Measurements from ENCODE around the gene CFAP410. TPM values are rescaled to one million over a fixed set of nuclear protein-coding genes. Genes with fewer than 3 reads are reported as not detected.
A peak's percentile ranks its signal among the peaks of the same experiment; 100 is the strongest.

CFAP410 gene
- polyA plus RNA-seq (2013), result 8.3 and 10.1 TPM in 2 replicates

DNA sequence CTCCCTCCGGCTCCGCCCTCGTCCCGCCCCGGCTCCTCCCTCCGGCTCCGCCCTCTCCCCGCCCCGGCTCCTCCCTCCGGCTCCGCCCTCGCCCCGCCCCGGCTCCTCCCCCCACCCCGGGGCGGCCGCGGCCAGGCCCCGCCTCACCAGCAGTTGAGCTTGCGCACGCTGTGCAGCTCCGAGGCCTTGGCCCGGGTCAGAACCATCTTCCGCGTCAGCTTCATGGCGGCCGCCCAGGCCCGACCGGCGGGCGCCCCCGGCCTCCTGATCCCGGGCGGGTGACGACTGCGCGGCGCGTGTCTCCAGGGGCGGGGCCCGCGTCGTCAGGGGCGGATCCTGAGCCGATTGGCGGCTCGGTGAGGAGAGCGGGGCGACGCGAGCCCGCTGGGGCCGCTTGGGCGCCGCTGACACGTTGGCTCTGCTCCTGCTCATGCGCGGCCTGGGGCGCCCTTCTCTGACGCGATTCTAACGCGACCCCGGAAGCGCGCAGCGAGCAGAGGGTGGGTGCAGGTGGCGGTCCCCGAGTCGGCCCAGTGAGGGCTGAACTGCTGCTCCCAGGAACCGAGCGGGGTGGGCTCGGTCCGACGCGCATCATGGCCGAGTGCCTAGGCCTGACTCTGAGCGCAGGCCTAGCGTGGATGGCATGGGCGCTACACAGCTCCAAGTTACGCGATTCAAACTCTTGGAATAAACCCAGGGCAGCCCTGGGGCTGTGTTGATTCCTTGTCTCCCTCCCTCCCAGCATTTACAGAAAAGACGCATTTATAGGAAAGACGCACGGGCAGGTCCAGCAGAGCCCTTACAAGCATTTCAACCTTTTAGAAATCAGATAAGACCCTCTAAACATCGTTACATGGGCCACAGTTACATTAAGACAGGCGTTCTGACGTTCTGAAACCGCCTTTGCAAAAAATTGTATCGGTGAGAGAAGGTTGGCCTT, at the start of gene CFAP410:
CFAP410 (minus strand) TSS at position 420 of the 940 bp plus-strand sequence; CDS start at position 224, 196 bp downstream.
- peaks cover 8% of the 10 kb centered on the region for H3K79me1 ChIP-seq (ENCODE audit: low read length)
- peak within 1 kb of the TSS; percentile 90 for H4K91ac ChIP-seq (ENCODE audit: low read depth, low read length)
- peak within 1 kb of the TSS; percentile 100 for H3K4me3 ChIP-seq (ENCODE audit: low read depth, low read length)
- H4K12ac ChIP-seq (ENCODE audit: low read depth, low read length), result peak within 1 kb of the TSS; percentile 73
- peaks cover 4 to 9% of the 10 kb centered on the region in 2 experiments for H3K4me1 ChIP-seq (ENCODE audit: control insufficient read depth in 1 of 2, insufficient read depth in 2 of 2, low read length in 2 of 2)
- H3K9ac ChIP-seq (ENCODE audit: low read length), result peak within 1 kb of the TSS; percentile 99
- H2BK120ac ChIP-seq (ENCODE audit: insufficient read depth, low read length, poor library complexity), result peak within 1 kb of the TSS; percentile 89
- WGBS (ENCODE audit: extremely low coverage, insufficient coverage, insufficient read length), result no CpG with 5 or more reads among the region's 90 CpGs
- H3K9me3 ChIP-seq (ENCODE audit: insufficient read depth, low read depth, low read length), result no peaks in the 10 kb centered on the region
- peak within 1 kb of the TSS; percentile 56 for H2AK5ac ChIP-seq (ENCODE audit: low read length)
- H2BK12ac ChIP-seq (ENCODE audit: low read length), result no peak within 1 kb of the TSS
- peak; percentile 96 to 97 for DNase-seq
- H3K27ac ChIP-seq (ENCODE audit: low read depth, low read length), result peak within 1 kb of the TSS; percentile 100
- peak within 1 kb of the TSS; percentile 94 for H4K8ac ChIP-seq (ENCODE audit: low read depth, low read length)
- peak within 1 kb of the TSS; percentile 97 for H2BK5ac ChIP-seq (ENCODE audit: low read depth, low read length, poor library complexity)
- peaks cover 8 to 11% of the 10 kb centered on the region in 2 experiments for H3K36me3 ChIP-seq (ENCODE audit: control insufficient read depth in 1 of 2, insufficient read depth in 2 of 2, low read length in 2 of 2)
- peak within 1 kb of the TSS; percentile 76 for H3K18ac ChIP-seq (ENCODE audit: low read length)
- peak within 1 kb of the TSS; percentile 66 for H2AFZ ChIP-seq (ENCODE audit: insufficient read depth, low read length, poor library complexity)
- no peak within 1 kb of the TSS for H3K23ac ChIP-seq (ENCODE audit: low read length)
- H3K27me3 ChIP-seq (ENCODE audit: insufficient read depth, low read length), result no peaks in the 10 kb centered on the region
- peak within 1 kb of the TSS; percentile 18 for H3K4ac ChIP-seq (ENCODE audit: low read depth, low read length)
- peaks cover 5% of the 10 kb centered on the region for H3K79me2 ChIP-seq (ENCODE audit: control insufficient read depth, insufficient read depth, low read length, poor library complexity)
- H3K4me2 ChIP-seq (ENCODE audit: low read length), result peak within 1 kb of the TSS; percentile 80
- H3K14ac ChIP-seq (ENCODE audit: low read length), result peak within 1 kb of the TSS; percentile 87

GRCh38 chr21:44384968-44385367, 45.8 kb upstream of the CFAP410 start:
- Histone ChIP-seq H3K4me3 (ENCODE audit: low read depth, low read length) (no peak overlapping the region), H3K18ac (ENCODE audit: low read length) (no peak overlapping the region), H2BK12ac (ENCODE audit: low read length) (no peak overlapping the region), H3K4me1 (ENCODE audit: control insufficient read depth in 1 of 2, insufficient read depth in 2 of 2, low read length in 2 of 2) (no peaks in the 10 kb centered on the region), H4K8ac (ENCODE audit: low read depth, low read length) (no peak overlapping the region), H3K4ac (ENCODE audit: low read depth, low read length) (no peak overlapping the region), H3K27ac (ENCODE audit: low read depth, low read length) (no peak overlapping the region), H2BK120ac (ENCODE audit: insufficient read depth, low read length, poor library complexity) (no peak overlapping the region), H2BK5ac (ENCODE audit: low read depth, low read length, poor library complexity) (no peak overlapping the region), H3K4me2 (ENCODE audit: low read length) (no peak overlapping the region), H2AK5ac (ENCODE audit: low read length) (no peak overlapping the region), H2AFZ (ENCODE audit: insufficient read depth, low read length, poor library complexity) (no peak overlapping the region), H3K79me1 (ENCODE audit: low read length) (no peaks in the 10 kb centered on the region), H4K91ac (ENCODE audit: low read depth, low read length) (no peak overlapping the region), H3K79me2 (ENCODE audit: control insufficient read depth, insufficient read depth, low read length, poor library complexity) (no peaks in the 10 kb centered on the region), H3K14ac (ENCODE audit: low read length) (no peak overlapping the region), H3K36me3 (ENCODE audit: control insufficient read depth in 1 of 2, insufficient read depth in 2 of 2, low read length in 2 of 2) (no peaks in the 10 kb centered on the region), H3K9me3 (ENCODE audit: insufficient read depth, low read depth, low read length) (peaks cover 6% of the 10 kb centered on the region), H3K27me3 (ENCODE audit: insufficient read depth, low read length) (no peaks in the 10 kb centered on the region), H4K12ac (ENCODE audit: low read depth, low read length) (no peak overlapping the region), H3K23ac (ENCODE audit: low read length) (no peak overlapping the region), H3K9ac (ENCODE audit: low read length) (no peak overlapping the region)
- no peak for DNase-seq
- no CpG with 5 or more reads among the region's 2 CpGs for WGBS (ENCODE audit: extremely low coverage, insufficient coverage, insufficient read length)

- no peak overlapping the region for H3K4ac ChIP-seq (ENCODE audit: low read depth, low read length)
- H3K23ac ChIP-seq (ENCODE audit: low read length), result no peak overlapping the region
- H4K12ac ChIP-seq (ENCODE audit: low read depth, low read length), result no peak overlapping the region
- no peaks in the 10 kb centered on the region for H3K79me2 ChIP-seq (ENCODE audit: control insufficient read depth, insufficient read depth, low read length, poor library complexity)
- H2BK12ac ChIP-seq (ENCODE audit: low read length), result no peak overlapping the region
- H3K79me1 ChIP-seq (ENCODE audit: low read length), result no peaks in the 10 kb centered on the region
- H2AFZ ChIP-seq (ENCODE audit: insufficient read depth, low read length, poor library complexity), result no peak overlapping the region
- peaks cover 6% of the 10 kb centered on the region for H3K9me3 ChIP-seq (ENCODE audit: insufficient read depth, low read depth, low read length)
- H3K14ac ChIP-seq (ENCODE audit: low read length), result no peak overlapping the region
- no peak overlapping the region for H4K91ac ChIP-seq (ENCODE audit: low read depth, low read length)
- no peak overlapping the region for H3K27ac ChIP-seq (ENCODE audit: low read depth, low read length)
- H3K27me3 ChIP-seq (ENCODE audit: insufficient read depth, low read length), result no peaks in the 10 kb centered on the region
- H3K36me3 ChIP-seq (ENCODE audit: control insufficient read depth in 1 of 2, insufficient read depth in 2 of 2, low read length in 2 of 2), result no peaks in the 10 kb centered on the region
- H2AK5ac ChIP-seq (ENCODE audit: low read length), result no peak overlapping the region
- H3K9ac ChIP-seq (ENCODE audit: low read length), result peak overlapping the region; percentile 48
- no peak overlapping the region for H3K18ac ChIP-seq (ENCODE audit: low read length)
- WGBS (ENCODE audit: extremely low coverage, insufficient coverage, insufficient read length), result no CpG with 5 or more reads among the region's 4 CpGs
- no peak overlapping the region for H2BK120ac ChIP-seq (ENCODE audit: insufficient read depth, low read length, poor library complexity)
- no peak overlapping the region for H4K8ac ChIP-seq (ENCODE audit: low read depth, low read length)
- H3K4me3 ChIP-seq (ENCODE audit: low read depth, low read length), result no peak overlapping the region
- no peaks in the 10 kb centered on the region for H3K4me1 ChIP-seq (ENCODE audit: control insufficient read depth in 1 of 2, insufficient read depth in 2 of 2, low read length in 2 of 2)
- no peak for DNase-seq
- no peak overlapping the region for H2BK5ac ChIP-seq (ENCODE audit: low read depth, low read length, poor library complexity)
- no peak overlapping the region for H3K4me2 ChIP-seq (ENCODE audit: low read length)
These were observed 44.0 kb upstream of the CFAP410 start for GRCh38 chr21:44383216-44383615.

- H3K36me3 ChIP-seq (ENCODE audit: control insufficient read depth in 1 of 2, insufficient read depth in 2 of 2, low read length in 2 of 2), result no peaks in the 10 kb centered on the region
- no peak overlapping the region for H3K27ac ChIP-seq (ENCODE audit: low read depth, low read length)
- no peaks in the 10 kb centered on the region for H3K27me3 ChIP-seq (ENCODE audit: insufficient read depth, low read length)
- H3K79me1 ChIP-seq (ENCODE audit: low read length), result no peaks in the 10 kb centered on the region
- no peak overlapping the region for H3K9ac ChIP-seq (ENCODE audit: low read length)
- no peaks in the 10 kb centered on the region for H3K4me1 ChIP-seq (ENCODE audit: control insufficient read depth in 1 of 2, insufficient read depth in 2 of 2, low read length in 2 of 2)
- H4K12ac ChIP-seq (ENCODE audit: low read depth, low read length), result no peak overlapping the region
- no CpG with 5 or more reads among the region's 9 CpGs for WGBS (ENCODE audit: extremely low coverage, insufficient coverage, insufficient read length)
- no peak overlapping the region for H4K8ac ChIP-seq (ENCODE audit: low read depth, low read length)
- H2BK5ac ChIP-seq (ENCODE audit: low read depth, low read length, poor library complexity), result no peak overlapping the region
- no peak overlapping the region for H3K4me2 ChIP-seq (ENCODE audit: low read length)
- no peak overlapping the region for H3K4ac ChIP-seq (ENCODE audit: low read depth, low read length)
- no peak overlapping the region for H3K23ac ChIP-seq (ENCODE audit: low read length)
- no peak overlapping the region for H3K4me3 ChIP-seq (ENCODE audit: low read depth, low read length)
- H2AK5ac ChIP-seq (ENCODE audit: low read length), result no peak overlapping the region
- no peak overlapping the region for H2BK120ac ChIP-seq (ENCODE audit: insufficient read depth, low read length, poor library complexity)
- H3K14ac ChIP-seq (ENCODE audit: low read length), result no peak overlapping the region
- H2BK12ac ChIP-seq (ENCODE audit: low read length), result no peak overlapping the region
- no peak overlapping the region for H3K18ac ChIP-seq (ENCODE audit: low read length)
- no peaks in the 10 kb centered on the region for H3K79me2 ChIP-seq (ENCODE audit: control insufficient read depth, insufficient read depth, low read length, poor library complexity)
- peaks cover 6% of the 10 kb centered on the region for H3K9me3 ChIP-seq (ENCODE audit: insufficient read depth, low read depth, low read length)
- no peak overlapping the region for H4K91ac ChIP-seq (ENCODE audit: low read depth, low read length)
- no peak overlapping the region for H2AFZ ChIP-seq (ENCODE audit: insufficient read depth, low read length, poor library complexity)
- no peak for DNase-seq
These were observed 43.3 kb upstream of the CFAP410 start for GRCh38 chr21:44382536-44382935.

Data from trophoblast cell (in vitro differentiated cells and primary cell).